ENCODE results near the gene PTK7. TPM values are rescaled to one million over a fixed set of nuclear protein-coding genes. Genes with fewer than 3 reads are reported as not detected.

The PTK7 gene
- total RNA-seq, 1 experiment from 2014 or later: 165 TPM

GRCh38 chr6:43127180-43127579, 51.1 kb downstream of the PTK7 start:
- H3K9me3 Mint-ChIP-seq: no peaks in the 10 kb centered on the region
- H3K36me3 Mint-ChIP-seq: peaks cover 12% of the 10 kb centered on the region
- H3K4me3 Mint-ChIP-seq: no peak overlapping the region
- ChIA-PET CTCF (interaction anchor here (1.2 to 1.7 kb wide), 3 partner anchors 31 to 51 kb away, joined by 3 to 6 read pairs (median 3); partner anchors contain the start of gene PTK7), POLR2A (no interaction called here)
- TF ChIP-seq ZNF121 (CRISPR knock-in tag; IDR thresholded peaks at IDR 0.05): no peak
- TF ChIP-seq STAT6 (CRISPR knock-in tag; conservative IDR thresholded peaks at IDR 0.05; ENCODE audit: low read depth): no peak
- no peak for TF ChIP-seq ZSCAN18 (CRISPR knock-in tag; IDR thresholded peaks at IDR 0.05)
- no peak for TF ChIP-seq AFF4 (CRISPR knock-in tag; IDR thresholded peaks at IDR 0.05; ENCODE audit: borderline replicate concordance)
- TF ChIP-seq ARID4B (CRISPR knock-in tag; IDR thresholded peaks at IDR 0.05; ENCODE audit: borderline replicate concordance): no peak
- TF ChIP-seq E2F5 (CRISPR knock-in tag; IDR thresholded peaks at IDR 0.05): no peak
- TF ChIP-seq TEAD4 (CRISPR knock-in tag; IDR thresholded peaks at IDR 0.05): no peak
- no peak for TF ChIP-seq ZBTB43 (CRISPR knock-in tag; IDR thresholded peaks at IDR 0.05)
- no peak for TF ChIP-seq NR1H2 (CRISPR knock-in tag; IDR thresholded peaks at IDR 0.05)
- TF ChIP-seq FOXJ3 (CRISPR knock-in tag; IDR thresholded peaks at IDR 0.05; ENCODE audit: borderline replicate concordance): no peak
- no peak for TF ChIP-seq FOXK1 (CRISPR knock-in tag; IDR thresholded peaks at IDR 0.05)
- ATAC-seq (no peak), DNase-seq (ENCODE audit: low spot score) (no peak)
- peak overlapping the region; percentile 68; the same call in 1 of the 2 replicates for H3K27ac Mint-ChIP-seq
- no peaks in the 10 kb centered on the region for H3K27me3 Mint-ChIP-seq (ENCODE audit: low read depth)
- peaks cover 39% of the 10 kb centered on the region for H3K4me1 Mint-ChIP-seq

Data from WTC11 (cell line).